Measurements from ENCODE around the gene PCYT1A. TPM values are rescaled to one million over a fixed set of nuclear protein-coding genes. Genes with fewer than 3 reads are reported as not detected.

PCYT1A gene
- total RNA-seq, 1 experiment from 2014 or later: 83.8 TPM

GRCh38 chr3:196236223-196236622 lies 51.3 kb downstream of the PCYT1A start:
- no peak for DNase-seq (ENCODE audit: low read depth)

- no peak for DNase-seq (ENCODE audit: low read depth)
These were observed 51.9 kb downstream of the PCYT1A start for GRCh38 chr3:196235452-196236122.

GRCh38 chr3:196232882-196233251 lies 54.7 kb downstream of the PCYT1A start:
- no peak for DNase-seq (ENCODE audit: low read depth)

- no peak for DNase-seq (ENCODE audit: low read depth)
These were observed 55.2 kb downstream of the PCYT1A start for GRCh38 chr3:196232154-196232881.

- DNase-seq (ENCODE audit: low read depth): no peak
These were observed 59.7 kb downstream of the PCYT1A start for GRCh38 chr3:196227629-196228493.

GRCh38 chr3:196227121-196227561 lies 60.4 kb downstream of the PCYT1A start:
- DNase-seq (ENCODE audit: low read depth): no peak

GRCh38 chr3:196225763-196226364 lies 61.7 kb downstream of the PCYT1A start:
- DNase-seq (ENCODE audit: low read depth): no peak

GRCh38 chr3:196225086-196225485 lies 62.4 kb downstream of the PCYT1A start:
- no peak for DNase-seq (ENCODE audit: low read depth)

- no peak for DNase-seq (ENCODE audit: low read depth)
These were observed 64.5 kb downstream of the PCYT1A start for GRCh38 chr3:196222876-196223595.

GRCh38 chr3:196220991-196221390 lies 66.5 kb downstream of the PCYT1A start:
- DNase-seq (ENCODE audit: low read depth): no peak

- DNase-seq (ENCODE audit: low read depth): no peak
These were observed 66.9 kb downstream of the PCYT1A start for GRCh38 chr3:196220587-196220986.

- DNase-seq (ENCODE audit: low read depth): no peak
These were observed 67.6 kb downstream of the PCYT1A start for GRCh38 chr3:196219970-196220311.

- DNase-seq (ENCODE audit: low read depth): peak; percentile 99
These were observed 68.1 kb downstream of the PCYT1A start for GRCh38 chr3:196219194-196219969.

GRCh38 chr3:196218155-196218712 lies 69.3 kb downstream of the PCYT1A start:
- no peak for DNase-seq (ENCODE audit: low read depth)

- no peak for DNase-seq (ENCODE audit: low read depth)
These were observed 70.0 kb downstream of the PCYT1A start for GRCh38 chr3:196217307-196218154.

- DNase-seq (ENCODE audit: low read depth): no peak
These were observed 70.8 kb downstream of the PCYT1A start for GRCh38 chr3:196216681-196217211.

GRCh38 chr3:196216089-196216564 lies 71.4 kb downstream of the PCYT1A start, which contains the start of gene SLC51A:
Gene SLC51A, plus strand, starts transcription at chr3:196216534. Its CDS starts 179 bp downstream, at chr3:196216713.
- no peak for DNase-seq (ENCODE audit: low read depth)

GRCh38 chr3:196215493-196216020 lies 72.0 kb downstream of the PCYT1A start:
- DNase-seq (ENCODE audit: low read depth): no peak

Measured in M059J (cell line).